ENCODE results near the gene ZDHHC11B.
"Not testable (repeated sequence)": the region's sequence is repeated elsewhere in the genome, so short reads cannot be mapped to it uniquely, and the experiment has no call there.

- TF ChIP-seq, protein P1, sequence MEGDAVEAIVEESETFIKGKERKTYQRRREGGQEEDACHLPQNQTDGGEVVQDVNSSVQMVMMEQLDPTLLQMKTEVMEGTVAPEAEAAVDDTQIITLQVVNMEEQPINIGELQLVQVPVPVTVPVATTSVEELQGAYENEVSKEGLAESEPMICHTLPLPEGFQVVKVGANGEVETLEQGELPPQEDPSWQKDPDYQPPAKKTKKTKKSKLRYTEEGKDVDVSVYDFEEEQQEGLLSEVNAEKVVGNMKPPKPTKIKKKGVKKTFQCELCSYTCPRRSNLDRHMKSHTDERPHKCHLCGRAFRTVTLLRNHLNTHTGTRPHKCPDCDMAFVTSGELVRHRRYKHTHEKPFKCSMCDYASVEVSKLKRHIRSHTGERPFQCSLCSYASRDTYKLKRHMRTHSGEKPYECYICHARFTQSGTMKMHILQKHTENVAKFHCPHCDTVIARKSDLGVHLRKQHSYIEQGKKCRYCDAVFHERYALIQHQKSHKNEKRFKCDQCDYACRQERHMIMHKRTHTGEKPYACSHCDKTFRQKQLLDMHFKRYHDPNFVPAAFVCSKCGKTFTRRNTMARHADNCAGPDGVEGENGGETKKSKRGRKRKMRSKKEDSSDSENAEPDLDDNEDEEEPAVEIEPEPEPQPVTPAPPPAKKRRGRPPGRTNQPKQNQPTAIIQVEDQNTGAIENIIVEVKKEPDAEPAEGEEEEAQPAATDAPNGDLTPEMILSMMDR (IDR thresholded peaks at IDR 0.05; ENCODE audit: low read depth, low read length, poor library complexity, severe bottlenecking), result not testable (repeated sequence)
- TF ChIP-seq EZH2phosphoT487 (IDR thresholded peaks at IDR 0.05; ENCODE audit: borderline replicate concordance, low read length), result not testable (repeated sequence)
These were observed 90.5 kb downstream of the ZDHHC11B start for GRCh38 chr5:694042-694431.

Measured in DOHH2 (cell line).